HG02943 (cell line): ENCODE measurements around the gene CASP10.
"Not testable (repeated sequence)": the region's sequence is repeated elsewhere in the genome, so short reads cannot be mapped to it uniquely, and the experiment has no call there.

Source experiments
- ATAC-seq: cut with Tn5 transposase; IDR thresholded peaks from one replicate; pipeline ENCODE4 v1.9.1; 2021; ENCODE audit warnings: mild to moderate bottlenecking, low read depth, moderate library complexity; ENCODE audit not compliant: unreplicated experiment

CASP10 gene

DNA sequence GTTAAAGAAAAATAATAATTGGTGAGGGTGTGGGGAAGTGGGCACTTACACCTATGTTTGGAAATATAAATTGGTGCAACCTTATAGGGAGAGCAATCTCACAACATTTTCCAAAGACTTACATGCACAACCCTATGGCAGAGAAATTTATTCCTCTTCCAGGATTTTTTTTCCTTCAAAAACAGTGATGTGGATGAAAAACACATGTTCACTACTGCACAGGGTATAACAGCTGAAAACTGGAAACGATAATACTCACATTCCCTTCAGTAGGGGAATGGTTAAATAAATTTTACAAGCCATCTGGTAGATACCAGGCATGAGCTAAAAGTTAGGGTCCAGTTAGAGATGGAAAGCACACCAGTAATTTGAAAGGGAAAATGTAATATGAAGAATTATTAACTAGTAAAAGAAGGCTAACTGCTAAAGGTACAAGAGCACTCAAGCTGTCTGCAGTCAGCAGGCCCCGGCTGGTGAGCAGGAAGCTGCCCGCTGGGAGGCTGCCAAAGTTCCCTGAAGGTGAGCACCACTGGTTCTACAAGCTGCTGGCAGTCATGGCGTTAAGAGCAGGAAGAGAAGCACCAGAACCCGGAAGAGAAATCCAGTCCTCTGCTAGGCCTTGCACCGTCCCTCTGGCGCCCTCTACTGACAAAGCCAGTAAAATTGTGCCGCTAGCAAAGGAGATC lies 49.0 kb downstream of the CASP10 start:
- peak; percentile 41 for ATAC-seq

- ATAC-seq, result no peak
These were observed 49.5 kb downstream of the CASP10 start for GRCh38 chr2:201232467-201232815.

DNA sequence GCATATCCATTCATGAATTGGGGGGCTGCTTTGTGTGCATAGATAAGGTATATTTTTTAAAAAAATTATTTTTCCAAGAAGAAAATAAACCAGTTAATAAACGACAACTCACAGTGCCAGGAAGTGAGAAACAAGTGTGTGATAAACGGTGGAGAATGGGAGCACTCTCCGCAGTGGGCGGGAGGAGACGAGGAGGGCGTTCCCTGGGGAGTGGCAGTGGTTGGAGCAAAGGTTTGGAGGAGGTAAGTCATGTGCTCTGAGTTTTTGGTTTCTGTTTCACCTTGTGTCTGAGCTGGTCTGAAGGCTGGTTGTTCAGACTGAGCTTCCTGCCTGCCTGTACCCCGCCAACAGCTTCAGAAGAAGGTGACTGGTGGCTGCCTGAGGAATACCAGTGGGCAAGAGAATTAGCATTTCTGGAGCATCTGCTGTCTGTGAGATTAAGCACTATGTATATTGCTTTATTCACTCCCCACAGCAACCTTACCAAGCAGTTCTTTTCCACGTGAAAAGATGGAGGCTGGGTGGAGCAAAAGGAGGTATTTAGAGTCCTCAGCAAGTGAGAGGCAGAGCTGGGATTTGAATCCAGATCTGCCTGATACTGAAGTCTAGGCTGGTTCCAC lies 50.4 kb downstream of the CASP10 start:
- ATAC-seq, result peak; percentile 90

- peak; percentile 18 for ATAC-seq
These were observed 51.1 kb downstream of the CASP10 start for GRCh38 chr2:201233812-201234662.

DNA sequence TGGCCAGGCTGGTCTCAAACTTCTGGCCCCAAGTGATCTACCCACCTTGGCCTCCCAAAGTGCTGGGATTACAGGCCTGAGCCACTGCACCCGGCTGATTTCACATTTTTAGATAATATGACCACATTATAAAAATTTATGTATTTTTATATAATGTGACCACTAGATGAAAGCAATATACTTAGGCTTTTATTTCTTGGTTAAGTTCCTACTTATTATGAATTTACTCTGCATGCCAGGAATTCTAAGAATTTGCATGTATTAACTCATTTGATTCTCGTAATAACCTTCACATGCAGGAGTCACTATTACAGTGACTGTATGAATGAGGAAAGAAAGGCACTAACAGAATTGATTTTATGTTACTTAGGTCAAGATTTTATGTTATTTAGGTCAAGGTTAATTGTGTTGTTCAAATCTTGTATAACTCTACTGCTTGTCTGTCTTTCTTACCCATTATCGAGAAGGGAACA lies 51.8 kb downstream of the CASP10 start:
- no peak for ATAC-seq

DNA sequence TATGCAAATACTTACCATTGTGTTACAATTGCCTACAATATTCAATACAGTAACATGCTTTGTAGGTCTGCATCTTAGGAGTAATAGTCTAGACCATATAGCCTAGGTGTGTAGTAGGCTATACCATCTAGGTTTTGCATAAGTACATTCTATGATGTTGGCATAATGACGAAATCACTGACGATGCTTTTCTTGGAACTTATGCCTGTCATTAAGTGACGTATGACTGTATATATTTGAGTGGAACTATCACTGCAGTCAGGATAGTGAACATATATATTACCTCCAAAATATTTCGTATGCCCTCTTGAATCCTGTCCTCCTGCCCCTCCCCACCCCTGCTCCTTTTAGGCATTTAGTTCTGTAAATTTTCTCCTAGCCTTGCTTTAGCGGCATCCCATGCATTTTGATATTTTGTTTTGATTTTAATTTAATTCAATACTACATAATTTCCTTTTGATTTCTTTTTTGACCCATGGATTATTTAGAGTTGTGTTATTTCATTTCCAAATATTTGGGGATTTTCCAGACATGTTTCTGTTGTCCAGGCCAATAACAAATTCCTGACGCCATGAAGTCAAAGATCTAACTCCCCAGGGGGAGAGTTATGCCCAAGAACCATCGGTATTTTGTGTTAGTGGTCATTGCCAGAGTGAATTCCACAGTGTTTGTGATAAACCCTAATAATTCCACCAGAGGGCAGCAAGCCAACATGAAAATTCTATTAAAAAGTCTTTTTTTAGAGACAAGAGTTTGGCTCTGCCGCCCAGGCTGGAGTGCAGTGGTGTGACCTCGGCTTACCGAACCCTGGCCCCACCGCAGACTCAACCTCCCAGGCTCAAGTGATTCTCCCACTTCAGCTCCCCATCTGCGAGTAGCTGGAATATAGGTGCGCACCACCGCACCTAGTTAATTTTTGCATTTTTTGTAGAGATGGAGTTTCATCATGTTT lies 53.2 kb downstream of the CASP10 start:
- no peak for ATAC-seq

- no peak for ATAC-seq
These were observed 54.7 kb downstream of the CASP10 start for GRCh38 chr2:201237486-201238123.

DNA sequence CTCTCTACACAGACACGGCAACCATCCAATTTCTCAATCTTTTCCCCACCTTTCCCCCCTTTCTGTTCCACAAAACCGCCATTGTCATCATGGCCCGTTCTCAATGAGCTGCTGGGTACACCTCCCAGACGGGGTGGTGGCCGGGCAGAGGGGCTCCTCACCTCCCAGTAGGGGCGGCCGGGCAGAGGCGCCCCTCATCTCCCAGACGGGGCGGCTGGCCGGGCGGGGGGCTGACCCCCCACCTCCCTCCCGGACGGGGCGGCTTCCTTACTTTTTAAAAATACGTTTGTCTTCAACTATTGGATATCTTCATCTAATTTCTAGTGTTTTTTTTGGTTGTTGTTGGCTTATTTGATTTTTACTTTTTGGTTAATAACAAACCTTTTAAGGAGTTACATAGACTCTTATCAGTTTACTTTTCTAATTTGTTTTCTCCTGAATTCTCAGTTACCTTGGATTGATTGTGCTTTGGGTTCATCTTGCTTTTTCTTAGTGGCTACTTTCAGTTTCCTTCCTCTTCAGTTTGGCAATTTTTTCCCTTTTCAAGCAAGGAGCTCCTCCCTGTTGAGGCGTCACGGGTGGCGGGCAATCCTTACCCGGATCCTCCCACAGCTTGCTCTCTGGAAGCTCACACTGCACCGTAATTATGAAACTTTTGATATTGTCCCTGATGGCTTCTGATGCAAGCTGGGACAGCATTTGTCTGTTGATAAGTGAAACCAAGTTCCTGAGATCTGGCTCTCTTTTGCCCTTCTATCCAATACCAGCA lies 56.4 kb downstream of the CASP10 start:
- not testable (repeated sequence) for ATAC-seq

DNA sequence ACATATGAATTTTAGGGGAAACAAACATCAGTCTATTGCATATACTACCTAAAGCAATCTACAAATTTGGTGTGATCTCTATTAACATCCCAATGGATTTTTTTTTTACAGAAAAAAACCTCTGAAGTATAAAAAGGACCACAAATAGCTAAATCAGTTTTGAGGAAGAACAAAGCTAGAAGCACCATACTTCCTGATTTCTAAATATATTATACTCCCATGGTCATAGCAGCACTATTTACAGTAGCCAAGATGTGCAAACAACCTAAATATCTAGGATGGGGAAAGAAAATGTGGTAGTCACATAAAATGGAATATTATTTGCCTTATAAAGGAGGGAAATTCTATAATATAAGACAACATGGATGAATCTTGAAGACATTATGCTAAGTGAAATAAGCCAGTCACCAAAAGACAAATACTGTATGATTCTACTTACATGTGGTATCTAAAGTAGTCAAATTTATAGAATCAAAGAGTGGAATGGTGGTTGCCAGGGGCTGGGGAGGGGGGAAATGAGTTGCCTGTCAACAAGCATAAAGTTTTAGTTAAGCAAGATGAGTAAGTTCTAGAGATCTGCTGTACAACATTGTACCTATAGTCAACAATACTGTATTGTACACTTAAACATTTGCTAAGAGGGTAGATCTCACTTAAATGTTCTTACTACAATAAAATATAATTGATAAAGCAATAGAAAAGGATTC lies 59.8 kb downstream of the CASP10 start:
- no peak for ATAC-seq

DNA sequence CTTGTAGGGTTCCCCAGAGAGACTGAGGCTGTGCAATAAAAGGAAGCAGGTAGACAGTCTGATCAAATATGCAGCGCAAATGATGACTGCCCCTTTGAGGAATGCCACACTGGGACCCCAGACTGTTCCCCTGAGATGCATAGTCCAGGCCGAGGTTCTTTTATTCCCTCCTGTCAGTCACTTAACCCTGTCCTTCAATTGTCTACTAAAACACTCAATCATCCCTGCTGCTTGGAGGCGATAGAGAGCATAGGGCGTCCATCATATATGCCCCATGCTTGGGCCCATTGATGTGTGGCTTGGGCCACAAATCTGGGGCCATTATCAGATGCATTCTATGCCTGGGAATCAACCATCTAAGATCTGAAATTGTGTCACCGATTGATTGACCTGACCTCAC lies 61.9 kb downstream of the CASP10 start:
- ATAC-seq, result no peak

GRCh38 chr2:201246280-201246679 lies 63.3 kb downstream of the CASP10 start:
- no peak for ATAC-seq

GRCh38 chr2:201248288-201248844 lies 65.4 kb downstream of the CASP10 start:
- no peak for ATAC-seq

- no peak for ATAC-seq
These were observed 66.9 kb downstream of the CASP10 start for GRCh38 chr2:201249889-201250288.

- ATAC-seq, result no peak
These were observed 67.8 kb downstream of the CASP10 start for GRCh38 chr2:201250741-201251140.

- ATAC-seq, result no peak
These were observed 71.3 kb downstream of the CASP10 start for GRCh38 chr2:201254081-201254730.

- ATAC-seq, result no peak
These were observed 72.6 kb downstream of the CASP10 start for GRCh38 chr2:201255408-201256033.

- no peak for ATAC-seq
These were observed 73.1 kb downstream of the CASP10 start for GRCh38 chr2:201256082-201256481.
